HG02938 (cell line): ENCODE results near the gene EXOSC7.

Experiments used
- ATAC-seq: cut with Tn5 transposase; IDR thresholded peaks from one replicate; pipeline ENCODE4 v1.9.1; 2021; ENCODE audit warnings: mild to moderate bottlenecking, moderate library complexity; ENCODE audit not compliant: unreplicated experiment

EXOSC7 gene

GRCh38 chr3:44992555-44993470 is 16.8 kb downstream of the EXOSC7 start:
- no peak for ATAC-seq

- ATAC-seq = no peak
These were observed 17.6 kb downstream of the EXOSC7 start for GRCh38 chr3:44993471-44994205.

GRCh38 chr3:44995142-44995770 is 19.2 kb downstream of the EXOSC7 start:
- ATAC-seq = no peak

GRCh38 chr3:44996556-44996969 is 20.5 kb downstream of the EXOSC7 start:
- ATAC-seq = no peak

GRCh38 chr3:44999782-45000181 is 23.7 kb downstream of the EXOSC7 start:
- ATAC-seq = no peak

- no peak for ATAC-seq
These were observed 24.8 kb downstream of the EXOSC7 start for GRCh38 chr3:45000823-45001222.

- no peak for ATAC-seq
These were observed 25.7 kb downstream of the EXOSC7 start for GRCh38 chr3:45001738-45002137.

GRCh38 chr3:45002139-45002660 is 26.2 kb downstream of the EXOSC7 start:
- ATAC-seq = no peak

GRCh38 chr3:45002720-45003119 is 26.7 kb downstream of the EXOSC7 start:
- no peak for ATAC-seq

- no peak for ATAC-seq
These were observed 27.4 kb downstream of the EXOSC7 start for GRCh38 chr3:45003406-45003805.

- no peak for ATAC-seq
These were observed 27.8 kb downstream of the EXOSC7 start for GRCh38 chr3:45003859-45004258.

- ATAC-seq = no peak
These were observed 31.0 kb downstream of the EXOSC7 start for GRCh38 chr3:45007091-45007490.

GRCh38 chr3:45008117-45008516 is 32.1 kb downstream of the EXOSC7 start:
- ATAC-seq = no peak

GRCh38 chr3:45009868-45010267 is 33.8 kb downstream of the EXOSC7 start:
- no peak for ATAC-seq

GRCh38 chr3:45010811-45011333 is 34.8 kb downstream of the EXOSC7 start:
- ATAC-seq = no peak

- ATAC-seq = no peak
These were observed 35.9 kb downstream of the EXOSC7 start for GRCh38 chr3:45011756-45012508.

- no peak for ATAC-seq
These were observed 36.5 kb downstream of the EXOSC7 start for GRCh38 chr3:45012577-45012976.

- no peak for ATAC-seq
These were observed 40.9 kb downstream of the EXOSC7 start for GRCh38 chr3:45016916-45017315.

- no peak for ATAC-seq
These were observed 41.8 kb downstream of the EXOSC7 start for GRCh38 chr3:45017821-45018220.

- no peak for ATAC-seq
These were observed 44.5 kb downstream of the EXOSC7 start for GRCh38 chr3:45020534-45020933.
